Spleen (tissue), 11 donors: ENCODE results near the gene SLC13A3. TPM values are rescaled to one million over a fixed set of nuclear protein-coding genes. Genes with fewer than 3 reads are reported as not detected.

Source experiments
- DNase-seq: peaks from one replicate; pipeline ENCODE4 v3.0.0-alpha.2; 2020
- H3K27ac ChIP-seq, 8 donors: fragments of 200-600 bp; sonication (generic) in 7 of 8; 1 replicate in 4 of 8; 2 replicates in 4 of 8; pipeline versions ENCODE4 v1.5.0 to v1.8.0; 2016 to 2021; ENCODE audit warnings: inconsistent platforms in 4 of 8, mild to moderate bottlenecking in 4 of 8, moderate library complexity in 1 of 8
- H3K27me3 ChIP-seq, 7 donors: fragments of 200-600 bp; sonication (generic) in 6 of 7; replicated peaks in 1 of 7; 1 replicate in 4 of 7; 2 replicates in 3 of 7; pipeline versions ENCODE4 v1.5.0 to v1.8.0; 2016 to 2021; ENCODE audit warnings: inconsistent platforms in 3 of 7, mild to moderate bottlenecking in 1 of 7
- H3K36me3 ChIP-seq, 6 donors: fragments of 200-600 bp; sonication (generic) in 5 of 6; 1 replicate in 4 of 6; 2 replicates in 2 of 6; pipeline versions ENCODE4 v1.5.0 to v1.8.0; 2016 to 2021; ENCODE audit warnings: inconsistent platforms in 2 of 6
- H3K4me1 ChIP-seq, 6 donors: fragments of 200-600 bp; sonication (generic) in 5 of 6; 1 replicate in 3 of 6; 2 replicates in 3 of 6; pipeline versions ENCODE4 v1.5.0 to v1.8.0; 2016 to 2021; ENCODE audit warnings: inconsistent platforms in 3 of 6
- H3K4me3 ChIP-seq, 8 donors: fragments of 200-600 bp; sonication (generic) in 7 of 8; 1 replicate in 4 of 8; 2 replicates in 4 of 8; pipeline versions ENCODE4 v1.5.0 to v1.8.0; 2016 to 2021; ENCODE audit warnings: inconsistent platforms in 4 of 8, mild to moderate bottlenecking in 4 of 8, moderate library complexity in 2 of 8
- H3K9me3 ChIP-seq, 8 donors: fragments of 200-600 bp; sonication (generic) in 7 of 8; 1 replicate in 4 of 8; 2 replicates in 4 of 8; pipeline versions ENCODE4 v1.5.0 to v1.8.0; 2016 to 2021; ENCODE audit warnings: inconsistent platforms in 4 of 8
- POLR2A ChIP-seq, 3 donors: fragments of 450-650 bp; IDR thresholded peaks; one replicate each; pipeline ENCODE4 v1.5.1; 2017; ENCODE audit warnings: antibody characterized with exemption in 3 of 3, mild to moderate bottlenecking in 1 of 3
- POLR2AphosphoS5 ChIP-seq, 3 donors: sonication (generic); formaldehyde crosslinking; IDR thresholded peaks; one replicate each; pipeline ENCODE4 v1.5.1; 2017; ENCODE audit warnings: antibody characterized with exemption in 3 of 3
- WGBS, 5 donors: extraction: QIAGEN DNeasy Blood & Tissue Kit in 3 of 5; methylation state at CpG; one replicate each; pipeline versions ENCODE4 v1.1.5 to v1.1.7; 2013 to 2018; 5-methylcytosine and 5-hydroxymethylcytosine counted together
- intact Hi-C: fragments of 100-400 bp; cut with DNase I; formaldehyde crosslinking; loops from one replicate; pipeline ENCODE4 v1.15.0; 2023; ENCODE audit warnings: low total_unique reads
- polyA plus RNA-seq, 3 donors: library from polyadenylated mRNA; stranded (reverse); fragments of 200-250 nt; gene quantifications; one replicate each; pipeline ENCODE4 v1.2.1, GENCODE V29; 2013
- total RNA-seq, 7 donors: library from RNA; depleted of rRNA in 3 of 7; stranded (reverse); fragments of >200 nt in 3 of 7; fragmentation: NEBNext Ultra II Directional in 4 of 7; extraction: Animal tissue kit (Norgen Biotek cat#: 25700) in 4 of 7; gene quantifications; one replicate each; pipeline versions ENCODE4 v1.1.0 to v1.2.1, GENCODE V29; 2016 to 2021
- TF ChIP-seq, protein P1 (sequence below), 11 experiments: fragments of 200-600 bp in 7 of 11; fragments of 450-650 bp in 4 of 11; sonication (generic) in 4 of 11; IDR thresholded peaks in 8 of 11; conservative IDR thresholded peaks in 3 of 11; 1 replicate in 7 of 11; 2 replicates in 4 of 11; pipeline versions ENCODE4 v1.4.0 to v1.8.0; 2016 to 2021; ENCODE audit warnings: antibody characterized with exemption in 11 of 11, inconsistent platforms in 4 of 11, mild to moderate bottlenecking in 1 of 11
- donor health status: healthy with polysubstance abuse.
- donor health status: DM: no; HTN: no; CAD: no; lungs with moderate emphysema.
- donor health status: DM: no; HTN: no; CAD: no.
- donor health status: Bipolar disorder and iron deficiency.
- donor health status: healthy.
- donor health status: DM: no; HTN: no; CAD: no.
- donor health status: DM: yes; HTN: yes; CAD: no.

SLC13A3 gene
- total and polyA plus RNA-seq, 10 donors: 0.16 to 1.7 (median 0.44) TPM; not detected in 1

DNA sequence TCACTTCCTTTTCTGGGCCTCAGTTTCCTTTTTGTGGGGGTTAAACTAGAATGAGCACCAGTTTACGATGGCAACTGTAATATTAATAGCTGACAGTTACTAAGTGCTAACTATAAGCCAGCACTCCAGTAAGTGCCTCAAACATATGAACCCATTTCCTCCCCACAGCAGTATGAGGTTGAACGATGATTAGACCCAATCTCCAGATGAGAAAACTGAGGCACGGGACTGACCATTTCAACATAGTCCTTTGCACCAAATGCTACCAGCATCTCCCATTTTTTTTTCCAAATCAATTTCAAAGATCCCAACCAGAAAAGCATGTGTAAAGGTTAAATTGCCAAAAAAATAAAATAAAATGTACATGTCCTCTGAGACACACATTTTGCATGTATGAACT, 7.1 kb downstream of the SLC13A3 start:
- Histone ChIP-seq H3K36me3 (no peaks in the 10 kb centered on the region), H3K9me3 (no peaks in the 10 kb centered on the region), H3K27ac (no peak overlapping the region), H3K27me3 (peaks cover 0 to 36% (median 0%) of the 10 kb centered on the region in 7 donors), H3K4me3 (no peak overlapping the region), H3K4me1 (no peaks in the 10 kb centered on the region)
- intact Hi-C loops: no loop called here
- DNase-seq: no peak
- TF ChIP-seq POLR2AphosphoS5 (IDR thresholded peaks at IDR 0.05): no peak
- TF ChIP-seq, protein P1, sequence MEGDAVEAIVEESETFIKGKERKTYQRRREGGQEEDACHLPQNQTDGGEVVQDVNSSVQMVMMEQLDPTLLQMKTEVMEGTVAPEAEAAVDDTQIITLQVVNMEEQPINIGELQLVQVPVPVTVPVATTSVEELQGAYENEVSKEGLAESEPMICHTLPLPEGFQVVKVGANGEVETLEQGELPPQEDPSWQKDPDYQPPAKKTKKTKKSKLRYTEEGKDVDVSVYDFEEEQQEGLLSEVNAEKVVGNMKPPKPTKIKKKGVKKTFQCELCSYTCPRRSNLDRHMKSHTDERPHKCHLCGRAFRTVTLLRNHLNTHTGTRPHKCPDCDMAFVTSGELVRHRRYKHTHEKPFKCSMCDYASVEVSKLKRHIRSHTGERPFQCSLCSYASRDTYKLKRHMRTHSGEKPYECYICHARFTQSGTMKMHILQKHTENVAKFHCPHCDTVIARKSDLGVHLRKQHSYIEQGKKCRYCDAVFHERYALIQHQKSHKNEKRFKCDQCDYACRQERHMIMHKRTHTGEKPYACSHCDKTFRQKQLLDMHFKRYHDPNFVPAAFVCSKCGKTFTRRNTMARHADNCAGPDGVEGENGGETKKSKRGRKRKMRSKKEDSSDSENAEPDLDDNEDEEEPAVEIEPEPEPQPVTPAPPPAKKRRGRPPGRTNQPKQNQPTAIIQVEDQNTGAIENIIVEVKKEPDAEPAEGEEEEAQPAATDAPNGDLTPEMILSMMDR (IDR thresholded peaks at IDR 0.05 in 8 of 11, conservative IDR thresholded peaks at IDR 0.05 in 3 of 11): no peak
- TF ChIP-seq POLR2A (IDR thresholded peaks at IDR 0.05): no peak
- WGBS, 5 donors: 89 to 95% (median 92%) methylated on average over 3 of the region's 3 CpGs

DNA sequence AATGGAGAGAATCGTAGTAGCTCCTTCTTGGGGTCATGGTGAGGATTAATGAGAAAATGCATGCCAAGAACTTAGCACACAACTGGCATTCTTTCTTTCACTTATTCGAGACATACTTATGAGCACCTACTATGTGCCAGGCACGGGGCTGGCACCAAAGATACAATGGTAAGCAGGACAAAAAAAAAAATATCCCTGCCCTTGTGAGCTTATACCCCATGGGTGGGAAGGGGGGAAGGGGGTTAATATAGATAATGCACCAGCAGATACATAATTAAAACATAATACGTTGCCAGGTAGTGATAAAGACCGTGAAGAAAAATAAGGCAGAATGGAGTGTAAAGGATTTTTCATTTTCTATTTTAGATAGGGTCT, 8.3 kb downstream of the SLC13A3 start:
- no peak for DNase-seq
- no peak overlapping the region for H3K4me3 ChIP-seq
- H3K27ac ChIP-seq: no peak overlapping the region
- H3K9me3 ChIP-seq: no peaks in the 10 kb centered on the region
- 71 to 86% (median 84%) methylated on average over 5 of the region's 5 CpGs for WGBS, 5 donors
- intact Hi-C loops: no loop called here
- H3K4me1 ChIP-seq: no peaks in the 10 kb centered on the region
- no peaks in the 10 kb centered on the region for H3K36me3 ChIP-seq
- TF ChIP-seq, protein P1 (IDR thresholded peaks at IDR 0.05 in 8 of 11, conservative IDR thresholded peaks at IDR 0.05 in 3 of 11): no peak
- TF ChIP-seq POLR2A (IDR thresholded peaks at IDR 0.05) (no peak), POLR2AphosphoS5 (IDR thresholded peaks at IDR 0.05) (no peak)
- peaks cover 0 to 40% (median 0%) of the 10 kb centered on the region in 7 donors for H3K27me3 ChIP-seq

DNA sequence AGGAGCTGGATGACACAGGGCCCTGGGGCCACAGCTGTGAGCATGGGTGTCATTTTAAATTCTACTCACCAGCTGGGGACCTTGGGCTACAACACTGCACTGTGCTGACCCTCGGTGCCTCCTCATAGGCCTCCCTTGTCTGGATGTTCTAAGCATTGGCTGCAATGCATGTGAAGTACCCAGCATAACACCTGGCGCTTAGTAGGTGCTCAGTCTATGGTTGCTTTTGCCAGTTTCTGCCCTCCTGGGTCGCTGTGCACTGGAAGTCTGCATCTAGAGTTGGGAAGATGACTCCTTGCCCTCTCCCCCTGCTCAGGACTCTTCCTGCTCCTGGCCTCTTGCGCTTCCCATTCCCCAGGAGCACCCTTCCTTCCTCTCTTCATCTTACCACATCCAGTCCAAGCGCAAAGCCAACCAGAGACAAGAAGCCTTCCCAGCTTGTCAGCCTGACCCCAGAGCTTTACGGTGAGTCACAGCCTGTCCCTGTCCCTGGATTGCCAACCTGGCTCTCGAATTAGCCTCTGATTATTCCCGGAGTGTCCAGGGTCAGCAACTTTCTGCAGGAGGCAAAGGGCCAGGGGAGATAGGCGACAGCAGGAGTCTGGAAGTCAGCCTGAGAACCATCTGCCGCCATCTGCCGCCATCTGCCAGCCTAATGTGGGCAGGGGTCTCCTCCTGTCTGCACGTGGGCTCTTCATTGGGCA, 8.8 kb downstream of the SLC13A3 start:
- H3K36me3 ChIP-seq: no peaks in the 10 kb centered on the region
- H3K4me1 ChIP-seq: no peaks in the 10 kb centered on the region
- peaks cover 0 to 42% (median 0%) of the 10 kb centered on the region in 7 donors for H3K27me3 ChIP-seq
- no peak overlapping the region for H3K4me3 ChIP-seq
- intact Hi-C loops: no loop called here
- TF ChIP-seq POLR2A (IDR thresholded peaks at IDR 0.05) (no peak), POLR2AphosphoS5 (IDR thresholded peaks at IDR 0.05) (no peak)
- TF ChIP-seq, protein P1 (IDR thresholded peaks at IDR 0.05 in 8 of 11, conservative IDR thresholded peaks at IDR 0.05 in 3 of 11): no peak
- 74 to 87% (median 77%) methylated on average over 12 of the region's 12 CpGs for WGBS, 5 donors
- no peak overlapping the region for H3K27ac ChIP-seq
- no peaks in the 10 kb centered on the region for H3K9me3 ChIP-seq
- DNase-seq: no peak

DNA sequence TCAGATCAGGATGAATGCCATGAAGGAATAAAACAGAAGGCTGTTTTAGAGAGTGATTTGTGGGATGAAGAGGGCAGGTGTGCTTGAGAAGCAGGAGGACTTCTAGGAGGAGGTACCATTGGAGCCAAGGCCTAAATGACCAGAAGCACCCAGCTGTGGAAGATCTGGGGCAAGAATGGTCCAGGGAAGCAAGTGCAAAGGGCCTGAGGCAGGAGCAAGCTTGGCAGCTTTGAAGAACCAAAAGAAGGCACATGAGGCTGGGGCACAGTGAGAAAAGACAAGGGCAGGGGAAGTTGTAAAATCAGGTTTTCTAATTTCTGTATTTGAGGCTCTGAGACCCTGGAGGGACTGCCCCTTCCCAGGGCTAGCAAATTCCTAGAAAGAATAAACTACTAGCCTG, 9.8 kb downstream of the SLC13A3 start:
- DNase-seq: no peak
- H3K27me3 ChIP-seq: peaks cover 0 to 42% (median 0%) of the 10 kb centered on the region in 7 donors
- no peaks in the 10 kb centered on the region for H3K9me3 ChIP-seq
- H3K4me3 ChIP-seq: no peak overlapping the region
- no peak overlapping the region for H3K27ac ChIP-seq
- intact Hi-C loops: no loop called here
- no peak for TF ChIP-seq POLR2AphosphoS5 (IDR thresholded peaks at IDR 0.05)
- H3K36me3 ChIP-seq: no peaks in the 10 kb centered on the region
- no peaks in the 10 kb centered on the region for H3K4me1 ChIP-seq
